ENCODE data around the gene PCA3. TPM values are rescaled to one million over a fixed set of nuclear protein-coding genes. Genes with fewer than 3 reads are reported as not detected.

The PCA3 gene
- total and polyA plus RNA-seq, 2 of the 8 experiments (the other 6 are each of a cell fraction or from before 2014, with no cell fraction given): not detected

DNA sequence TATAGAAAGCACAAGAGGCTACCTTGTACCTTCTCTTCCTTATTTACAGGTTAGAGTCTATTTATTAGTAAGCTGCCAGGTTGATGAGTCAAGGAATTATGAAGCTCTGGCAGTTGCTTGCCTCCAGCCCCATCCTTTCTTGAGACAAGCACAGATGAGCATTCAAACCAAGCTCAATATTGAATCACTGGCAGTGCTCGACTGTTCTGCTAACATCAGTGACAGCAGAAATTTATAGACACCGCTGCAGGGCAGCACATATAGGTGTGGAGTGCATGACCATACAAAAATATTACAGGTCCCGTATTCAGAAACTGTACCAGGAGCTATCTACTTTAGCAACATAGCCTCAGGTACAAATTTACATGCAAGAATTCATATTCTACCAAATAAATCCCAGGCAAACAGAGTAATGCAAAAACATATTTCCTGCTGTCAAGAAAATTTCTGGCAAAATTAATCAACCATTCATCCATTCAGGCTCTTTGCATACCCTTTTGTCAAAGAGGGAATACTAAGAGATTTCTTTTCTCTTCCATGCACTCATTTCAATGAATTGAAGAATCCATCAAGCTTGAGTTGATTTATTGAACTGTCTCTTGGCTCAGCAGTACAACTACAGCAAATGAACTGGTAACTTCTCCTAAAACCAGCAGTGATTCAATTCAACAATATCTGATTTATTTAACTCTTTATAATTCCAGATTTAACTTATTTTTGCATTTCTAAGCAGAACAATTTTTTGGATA lies 26.9 kb upstream of the PCA3 start:
- H4K20me1 ChIP-seq (replicated peaks in 1 of 2; ENCODE audit: control insufficient read depth in 1 of 2, insufficient read depth in 2 of 2, low read length in 2 of 2): no peaks in the 10 kb centered on the region
- H3K4me1 ChIP-seq (replicated peaks in 1 of 4; ENCODE audit: control insufficient read depth in 3 of 4, insufficient read depth in 4 of 4, low read length in 3 of 4): peaks cover 0 to 5% (median 0%) of the 10 kb centered on the region in 4 experiments; a peak in 1 of 7 replicates
- POLR2A ChIA-PET (ENCODE audit: partially characterized antibody): no interaction called here
- no peak overlapping the region for H2BK120ac ChIP-seq (replicated peaks; ENCODE audit: low read depth, low read length)
- H4K8ac ChIP-seq (ENCODE audit: extremely low read depth, insufficient read depth, low read length): no peak overlapping the region; the same call in 1 of the 2 replicates
- 83% methylated on average over 3 of the region's 3 CpGs; no CpG with 5 or more reads in 1 of the 2 experiments for WGBS, 2 experiments (ENCODE audit: extremely low coverage in 1 of 2, insufficient coverage in 1 of 2, insufficient read length in 1 of 2, insufficient replicate concordance in 2 of 2, low coverage in 1 of 2, low lambda C conversion rate in 2 of 2, missing lambda C conversion rate in 1 of 2)
- H3K4me2 ChIP-seq (ENCODE audit: insufficient read depth in 1 of 2, low read depth in 2 of 2, low read length in 2 of 2): no peak overlapping the region
- H4K5ac ChIP-seq (ENCODE audit: insufficient read length, low read depth, low read length): no peak overlapping the region
- no peak overlapping the region for H2AK5ac ChIP-seq (ENCODE audit: low read depth, low read length)
- H3K9ac ChIP-seq (replicated peaks in 1 of 4; ENCODE audit: extremely low read depth in 1 of 4, low read depth in 3 of 4, low read length in 3 of 4): no peak overlapping the region
- no peak overlapping the region for H3K14ac ChIP-seq (ENCODE audit: insufficient read length)
- no peak overlapping the region for H2BK15ac ChIP-seq (ENCODE audit: low read length)
- no peak overlapping the region for H2BK12ac ChIP-seq (ENCODE audit: low read depth, low read length)
- no peak overlapping the region for H3K18ac ChIP-seq (ENCODE audit: extremely low read depth, low read length)
- no peak overlapping the region for H2BK20ac ChIP-seq (ENCODE audit: low read length)
- no peak overlapping the region for H3K27ac ChIP-seq (ENCODE audit: low read depth, low read length)
- no peaks in the 10 kb centered on the region for H3K27me3 ChIP-seq (replicated peaks in 1 of 4; ENCODE audit: control insufficient read depth in 3 of 4, extremely low read depth in 1 of 4, insufficient read depth in 3 of 4, low read length in 3 of 4)
- no peaks in the 10 kb centered on the region for H3K79me1 ChIP-seq (ENCODE audit: low read depth, low read length)
- no peaks in the 10 kb centered on the region for H3K9me3 ChIP-seq (ENCODE audit: insufficient read depth in 2 of 2, low read depth in 1 of 2, low read length in 1 of 2)
- H3K23me2 ChIP-seq (ENCODE audit: low read depth, low read length): no peaks in the 10 kb centered on the region
- DNase-seq (ENCODE audit: low read depth in 1 of 2, low spot score in 2 of 2) (no peak), FAIRE-seq (no peak)
- no peak overlapping the region for H3K56ac ChIP-seq (replicated peaks; ENCODE audit: insufficient read length, low read depth, low read length)
- no peak overlapping the region for H3K4me3 ChIP-seq (ENCODE audit: extremely low read depth in 1 of 4, insufficient read depth in 2 of 4, low read depth in 3 of 4, low read length in 4 of 4)
- no peak overlapping the region for H3K23ac ChIP-seq (ENCODE audit: insufficient read length)
- H3K4ac ChIP-seq (replicated peaks; ENCODE audit: insufficient read length, low read depth, low read length): no peak overlapping the region
- H3K36me3 ChIP-seq (ENCODE audit: control insufficient read depth in 2 of 4, insufficient read depth in 4 of 4, low read length in 3 of 4): no peaks in the 10 kb centered on the region
- H2BK5ac ChIP-seq (ENCODE audit: low read depth, low read length): no peak overlapping the region
- TF ChIP-seq SIRT6 (IDR thresholded peaks at IDR 0.05; ENCODE audit: low read length): no peak
- no peak for TF ChIP-seq GABPA (IDR thresholded peaks at IDR 0.05; ENCODE audit: borderline replicate concordance, insufficient read depth, low read length)
- no peak for TF ChIP-seq POLR2A (IDR thresholded peaks at IDR 0.05; ENCODE audit: control extremely low read depth in 1 of 2, low read depth in 2 of 2, low read length in 2 of 2)
- no peak for TF ChIP-seq NANOG (IDR thresholded peaks at IDR 0.05; ENCODE audit: insufficient read depth, low read depth, low read length, poor library complexity, severe bottlenecking)
- TF ChIP-seq RNF2 (IDR thresholded peaks at IDR 0.05; ENCODE audit: borderline replicate concordance, low read depth, low read length, missing control alignments, poor library complexity, severe bottlenecking): no peak
- no peak for TF ChIP-seq MAFK (IDR thresholded peaks at IDR 0.05; ENCODE audit: low read depth, low read length)
- TF ChIP-seq KDM5A (IDR thresholded peaks at IDR 0.05; ENCODE audit: low read length): no peak
- no peak for TF ChIP-seq KDM1A (IDR thresholded peaks at IDR 0.05; ENCODE audit: borderline replicate concordance, low read length)
- TF ChIP-seq BRCA1 (IDR thresholded peaks at IDR 0.05; ENCODE audit: low read depth, low read length): no peak
- TF ChIP-seq, protein P1, sequence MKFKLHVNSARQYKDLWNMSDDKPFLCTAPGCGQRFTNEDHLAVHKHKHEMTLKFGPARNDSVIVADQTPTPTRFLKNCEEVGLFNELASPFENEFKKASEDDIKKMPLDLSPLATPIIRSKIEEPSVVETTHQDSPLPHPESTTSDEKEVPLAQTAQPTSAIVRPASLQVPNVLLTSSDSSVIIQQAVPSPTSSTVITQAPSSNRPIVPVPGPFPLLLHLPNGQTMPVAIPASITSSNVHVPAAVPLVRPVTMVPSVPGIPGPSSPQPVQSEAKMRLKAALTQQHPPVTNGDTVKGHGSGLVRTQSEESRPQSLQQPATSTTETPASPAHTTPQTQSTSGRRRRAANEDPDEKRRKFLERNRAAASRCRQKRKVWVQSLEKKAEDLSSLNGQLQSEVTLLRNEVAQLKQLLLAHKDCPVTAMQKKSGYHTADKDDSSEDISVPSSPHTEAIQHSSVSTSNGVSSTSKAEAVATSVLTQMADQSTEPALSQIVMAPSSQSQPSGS (IDR thresholded peaks at IDR 0.05; ENCODE audit: low read length): no peak
- no peak for TF ChIP-seq SIX5 (IDR thresholded peaks at IDR 0.05; ENCODE audit: low read depth, low read length)
- CTCF ChIA-PET (ENCODE audit: partially characterized antibody): interaction anchor here (0.8 to 2.1 kb wide), 6 partner anchors 20 to 569 kb away, joined by 3 to 8 read pairs (median 3); no protein-coding TSS in a partner anchor
- no peak overlapping the region for H2AFZ ChIP-seq (ENCODE audit: low read length)
- H3K79me2 ChIP-seq (ENCODE audit: control insufficient read depth in 1 of 2, insufficient read depth in 2 of 2, low read length in 2 of 2): no peaks in the 10 kb centered on the region
- H4K91ac ChIP-seq (replicated peaks; ENCODE audit: insufficient read length, low read length): no peak overlapping the region

Measured in H1 (cell line).